GM18873 (cell line): ENCODE measurements around the gene SPRYD3.
"Not testable (repeated sequence)": the region's sequence is repeated elsewhere in the genome, so short reads cannot be mapped to it uniquely, and the experiment has no call there.

Experiments
- ATAC-seq: cut with Tn5 transposase; IDR thresholded peaks from one replicate; pipeline ENCODE4 v1.9.1; 2021; ENCODE audit warnings: mild to moderate bottlenecking, moderate library complexity, moderate number of reproducible peaks; ENCODE audit not compliant: unreplicated experiment, low FRiP score

SPRYD3 gene

GRCh38 chr12:53036802-53037201, 42.4 kb downstream of the SPRYD3 start:
- no peak for ATAC-seq

GRCh38 chr12:53034459-53034858, 44.7 kb downstream of the SPRYD3 start:
- ATAC-seq, result no peak

- not testable (repeated sequence) for ATAC-seq
Measured at GRCh38 chr12:53033832-53034231, 45.4 kb downstream of the SPRYD3 start.

- no peak for ATAC-seq
Measured at GRCh38 chr12:53031616-53032015, 47.6 kb downstream of the SPRYD3 start.

- not testable (repeated sequence) for ATAC-seq
Measured at GRCh38 chr12:53027014-53027413, 52.2 kb downstream of the SPRYD3 start.

- no peak for ATAC-seq
Measured at GRCh38 chr12:53025250-53025649, 53.9 kb downstream of the SPRYD3 start.

GRCh38 chr12:53014709-53015108, 64.5 kb downstream of the SPRYD3 start:
- ATAC-seq, result no peak
